ENCODE measurements around the gene RD3L.

The RD3L gene

GRCh38 chr14:103935102-103935501 lies 7.2 kb downstream of the RD3L start:
- TF ChIP-seq, protein P1, sequence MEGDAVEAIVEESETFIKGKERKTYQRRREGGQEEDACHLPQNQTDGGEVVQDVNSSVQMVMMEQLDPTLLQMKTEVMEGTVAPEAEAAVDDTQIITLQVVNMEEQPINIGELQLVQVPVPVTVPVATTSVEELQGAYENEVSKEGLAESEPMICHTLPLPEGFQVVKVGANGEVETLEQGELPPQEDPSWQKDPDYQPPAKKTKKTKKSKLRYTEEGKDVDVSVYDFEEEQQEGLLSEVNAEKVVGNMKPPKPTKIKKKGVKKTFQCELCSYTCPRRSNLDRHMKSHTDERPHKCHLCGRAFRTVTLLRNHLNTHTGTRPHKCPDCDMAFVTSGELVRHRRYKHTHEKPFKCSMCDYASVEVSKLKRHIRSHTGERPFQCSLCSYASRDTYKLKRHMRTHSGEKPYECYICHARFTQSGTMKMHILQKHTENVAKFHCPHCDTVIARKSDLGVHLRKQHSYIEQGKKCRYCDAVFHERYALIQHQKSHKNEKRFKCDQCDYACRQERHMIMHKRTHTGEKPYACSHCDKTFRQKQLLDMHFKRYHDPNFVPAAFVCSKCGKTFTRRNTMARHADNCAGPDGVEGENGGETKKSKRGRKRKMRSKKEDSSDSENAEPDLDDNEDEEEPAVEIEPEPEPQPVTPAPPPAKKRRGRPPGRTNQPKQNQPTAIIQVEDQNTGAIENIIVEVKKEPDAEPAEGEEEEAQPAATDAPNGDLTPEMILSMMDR (IDR thresholded peaks at IDR 0.05; ENCODE audit: low read depth, low read length), result no peak
- no peak for TF ChIP-seq MYC (IDR thresholded peaks at IDR 0.05; ENCODE audit: low read depth, low read length)
- TF ChIP-seq MAX (IDR thresholded peaks at IDR 0.05; ENCODE audit: low read depth, low read length), result no peak
- no peak for TF ChIP-seq POLR2A (IDR thresholded peaks at IDR 0.05; ENCODE audit: extremely low read depth, insufficient read length)
- H3K4me3 ChIP-seq (ENCODE audit: low read depth, low read length), result no peak overlapping the region

GRCh38 chr14:103932791-103933490 lies 9.4 kb downstream of the RD3L start:
- DNase-seq (ENCODE audit: low read depth), result peak; percentile 46
- TF ChIP-seq MYC (IDR thresholded peaks at IDR 0.05; ENCODE audit: low read depth, low read length), result 0 out of 2 replicates have a peak, but pooled peaks have one; percentile 18
- TF ChIP-seq POLR2A (IDR thresholded peaks at IDR 0.05; ENCODE audit: extremely low read depth, insufficient read length), result no peak
- peak; percentile 42; the same call in 1 of the 2 replicates for TF ChIP-seq MAX (IDR thresholded peaks at IDR 0.05; ENCODE audit: low read depth, low read length)
- H3K4me3 ChIP-seq (ENCODE audit: low read depth, low read length), result no peak overlapping the region

More at GRCh38 chr14:103935102-103935501, 7.2 kb downstream of the RD3L start:
- DNase-seq (ENCODE audit: low read depth), result no peak

DNA sequence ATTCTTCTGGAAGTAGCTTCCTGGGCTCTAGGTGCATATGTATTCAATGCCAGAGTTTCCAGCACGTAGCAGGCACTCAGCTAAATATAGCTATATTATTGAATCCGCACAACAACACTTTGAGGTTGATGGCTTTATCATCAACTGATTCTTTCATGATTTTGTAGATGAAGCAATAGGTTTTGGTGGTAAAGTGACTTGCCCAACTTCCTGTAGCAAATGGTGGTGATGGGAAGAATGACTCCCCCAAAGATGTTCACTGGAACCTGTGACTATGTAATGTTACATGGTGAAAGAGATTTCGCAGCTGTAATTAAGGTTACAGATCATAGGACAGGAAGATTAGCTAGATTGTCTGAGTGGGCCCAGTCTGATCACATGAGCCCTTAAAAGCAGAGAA lies 10.9 kb downstream of the RD3L start:
- TF ChIP-seq, protein P1 (IDR thresholded peaks at IDR 0.05; ENCODE audit: low read depth, low read length), result no peak
- TF ChIP-seq MYC (IDR thresholded peaks at IDR 0.05; ENCODE audit: low read depth, low read length), result no peak
- TF ChIP-seq MAX (IDR thresholded peaks at IDR 0.05; ENCODE audit: low read depth, low read length), result no peak; the same call in 1 of the 2 replicates
- TF ChIP-seq POLR2A (IDR thresholded peaks at IDR 0.05; ENCODE audit: extremely low read depth, insufficient read length), result no peak
- no peak overlapping the region for H3K4me3 ChIP-seq (ENCODE audit: low read depth, low read length)
- DNase-seq (ENCODE audit: low read depth), result peak; percentile 90

GRCh38 chr14:103930051-103930604 lies 12.2 kb downstream of the RD3L start:
- DNase-seq (ENCODE audit: low read depth), result peak; percentile 58
- no peak overlapping the region for H3K4me3 ChIP-seq (ENCODE audit: low read depth, low read length)
- TF ChIP-seq MAX (IDR thresholded peaks at IDR 0.05; ENCODE audit: low read depth, low read length) (no peak), MYC (IDR thresholded peaks at IDR 0.05; ENCODE audit: low read depth, low read length) (no peak), POLR2A (IDR thresholded peaks at IDR 0.05; ENCODE audit: extremely low read depth, insufficient read length) (no peak)
- TF ChIP-seq, protein P1 (IDR thresholded peaks at IDR 0.05; ENCODE audit: low read depth, low read length), result no peak

DNA sequence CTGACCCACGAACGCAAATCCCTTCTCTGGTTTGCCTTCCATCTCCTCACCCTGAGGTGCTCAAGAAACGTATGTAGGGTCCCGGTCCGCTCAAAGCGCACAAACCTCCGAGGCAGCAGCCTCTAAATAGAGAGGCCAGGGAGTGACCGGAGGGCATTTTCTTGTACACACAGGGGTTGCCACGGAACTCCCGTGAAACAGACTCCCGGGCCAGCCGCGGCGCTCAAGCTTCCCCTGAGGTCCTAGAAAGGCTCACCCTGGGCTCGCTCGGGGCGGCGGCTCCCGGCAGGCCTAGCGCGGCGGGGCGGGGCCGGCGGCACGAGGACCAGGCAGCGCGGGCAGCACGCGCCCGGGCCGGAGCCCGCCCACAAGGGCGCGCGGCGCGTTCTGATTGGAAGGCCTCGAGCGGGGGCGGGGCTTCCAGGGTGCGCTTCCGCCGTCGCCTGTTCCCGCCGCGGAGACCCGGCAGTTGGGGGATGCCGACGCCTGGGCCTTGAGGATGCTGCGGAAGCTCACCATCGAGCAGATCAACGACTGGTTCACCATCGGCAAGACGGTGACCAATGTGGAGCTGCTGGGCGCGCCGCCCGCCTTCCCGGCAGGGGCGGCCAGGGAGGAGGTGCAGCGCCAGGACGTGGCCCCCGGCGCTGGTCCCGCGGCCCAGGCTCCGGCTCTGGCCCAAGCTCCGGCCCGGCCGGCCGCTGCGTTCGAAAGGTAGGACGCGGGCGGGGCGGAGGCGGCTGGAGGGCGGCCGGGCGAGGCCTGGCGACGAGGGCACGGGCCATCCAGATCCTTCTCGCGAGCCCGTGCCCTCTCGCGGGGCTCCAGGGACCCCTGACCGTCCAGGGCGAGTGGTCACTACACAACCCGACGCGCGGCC lies 14.1 kb downstream of the RD3L start, which contains the start of gene TDRD9:
TDRD9 (plus strand) TSS at position 446 of the 880 bp plus-strand sequence; CDS start at position 500, 54 bp downstream.
- no peak for DNase-seq (ENCODE audit: low read depth)
- TF ChIP-seq MAX (IDR thresholded peaks at IDR 0.05; ENCODE audit: low read depth, low read length), result no peak
- TF ChIP-seq, protein P1 (IDR thresholded peaks at IDR 0.05; ENCODE audit: low read depth, low read length), result no peak
- no peak within 1 kb of the TSS for H3K4me3 ChIP-seq (ENCODE audit: low read depth, low read length)
